Measurements from ENCODE around the gene DENND6B.

- TF ChIP-seq CTCF (conservative IDR thresholded peaks at IDR 0.05) (peak; percentile 57), ZFX (IDR thresholded peaks at IDR 0.05) (no peak)
These were observed 59.0 kb downstream of the DENND6B start for GRCh38 chr22:50267591-50268390.

All from C4-2B (cell line).